ENCODE measurements around the gene HAX1.
"Not testable (repeated sequence)": the region's sequence is repeated elsewhere in the genome, so short reads cannot be mapped to it uniquely, and the experiment has no call there.

DNA sequence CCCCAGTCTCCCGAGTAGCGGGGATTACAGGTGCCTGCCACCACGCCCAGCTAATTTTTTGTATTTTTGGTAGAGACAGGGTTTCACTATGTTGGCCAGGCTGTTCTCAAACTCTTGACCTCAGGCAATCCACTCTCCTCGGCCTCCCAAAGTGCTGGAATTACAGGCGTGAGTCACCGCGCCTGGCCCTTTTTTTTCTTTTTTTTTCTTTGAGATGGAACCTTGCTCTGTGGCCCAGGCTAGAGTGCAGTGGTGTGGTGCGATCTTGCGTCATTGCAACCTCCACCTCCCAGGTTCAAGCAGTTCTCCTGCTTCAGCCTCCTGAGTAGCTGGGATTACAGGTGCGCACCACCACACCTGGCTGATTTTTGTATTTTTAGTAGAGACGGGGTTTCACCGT lies 39.3 kb upstream of the HAX1 start:
- TF ChIP-seq POLR2AphosphoS5, CTCF, POLR2A, EP300 (IDR thresholded peaks at IDR 0.05): not testable (repeated sequence)

All from suprapubic skin (tissue), 4 donors.